ENCODE measurements around the gene TMEM128.

DNA sequence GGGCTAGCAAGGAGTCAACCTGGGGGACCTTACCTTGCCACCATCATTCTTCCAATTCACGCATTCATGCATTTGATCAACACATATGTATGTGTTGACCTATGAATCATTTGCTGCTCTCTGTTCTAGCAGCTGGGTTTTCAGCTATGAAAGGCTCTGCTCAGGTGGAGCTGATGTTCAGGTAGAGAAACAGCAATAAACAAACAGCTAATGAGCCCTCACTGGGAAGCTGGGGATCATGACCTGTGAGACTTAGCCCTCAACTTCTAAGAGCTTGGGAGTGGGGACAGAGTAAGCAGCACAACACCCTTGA, 19.7 kb downstream of the TMEM128 start:
- TF ChIP-seq EP300 (IDR thresholded peaks at IDR 0.05), result no peak
- TF ChIP-seq, protein P1, sequence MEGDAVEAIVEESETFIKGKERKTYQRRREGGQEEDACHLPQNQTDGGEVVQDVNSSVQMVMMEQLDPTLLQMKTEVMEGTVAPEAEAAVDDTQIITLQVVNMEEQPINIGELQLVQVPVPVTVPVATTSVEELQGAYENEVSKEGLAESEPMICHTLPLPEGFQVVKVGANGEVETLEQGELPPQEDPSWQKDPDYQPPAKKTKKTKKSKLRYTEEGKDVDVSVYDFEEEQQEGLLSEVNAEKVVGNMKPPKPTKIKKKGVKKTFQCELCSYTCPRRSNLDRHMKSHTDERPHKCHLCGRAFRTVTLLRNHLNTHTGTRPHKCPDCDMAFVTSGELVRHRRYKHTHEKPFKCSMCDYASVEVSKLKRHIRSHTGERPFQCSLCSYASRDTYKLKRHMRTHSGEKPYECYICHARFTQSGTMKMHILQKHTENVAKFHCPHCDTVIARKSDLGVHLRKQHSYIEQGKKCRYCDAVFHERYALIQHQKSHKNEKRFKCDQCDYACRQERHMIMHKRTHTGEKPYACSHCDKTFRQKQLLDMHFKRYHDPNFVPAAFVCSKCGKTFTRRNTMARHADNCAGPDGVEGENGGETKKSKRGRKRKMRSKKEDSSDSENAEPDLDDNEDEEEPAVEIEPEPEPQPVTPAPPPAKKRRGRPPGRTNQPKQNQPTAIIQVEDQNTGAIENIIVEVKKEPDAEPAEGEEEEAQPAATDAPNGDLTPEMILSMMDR (IDR thresholded peaks at IDR 0.05), result no peak

Data from gastroesophageal sphincter (tissue), 3 donors.